Prostate gland (tissue), 2 donors: ENCODE results near the gene HAPSTR1.
A peak's percentile ranks its signal among the peaks of the same experiment; 100 is the strongest.
"Not testable (repeated sequence)": the region's sequence is repeated elsewhere in the genome, so short reads cannot be mapped to it uniquely, and the experiment has no call there.

Experiments used
- CTCF ChIP-seq, 4 experiments: fragments of 200-600 bp in 2 of 4; fragments of 450-650 bp in 2 of 4; sonication (generic) in 2 of 4; IDR thresholded peaks; 1 replicate in 3 of 4; 2 replicates in 1 of 4; pipeline ENCODE4 v1.5.1; 2016 to 2019; ENCODE audit warnings: antibody characterized with exemption in 4 of 4, mild to moderate bottlenecking in 2 of 4, moderate library complexity in 2 of 4
- POLR2A ChIP-seq: fragments of 450-650 bp; IDR thresholded peaks from one replicate; pipeline ENCODE4 v1.6.1; 2016; ENCODE audit warnings: antibody characterized with exemption, mild to moderate bottlenecking
- POLR2AphosphoS5 ChIP-seq: sonication (generic); formaldehyde crosslinking; IDR thresholded peaks from one replicate; pipeline ENCODE4 v1.6.1; 2017; ENCODE audit warnings: antibody characterized with exemption

GRCh38 chr16:9078467-9079429, 12.7 kb upstream of the HAPSTR1 start:
- not testable (repeated sequence) for TF ChIP-seq CTCF (IDR thresholded peaks at IDR 0.05); POLR2A
- TF ChIP-seq POLR2AphosphoS5, result peak; percentile 38
